Skeletal muscle satellite cell (primary cell): ENCODE measurements around the gene MT1A.
"Not testable (repeated sequence)": the region's sequence is repeated elsewhere in the genome, so short reads cannot be mapped to it uniquely, and the experiment has no call there.

Source experiments
- H3K27me3 ChIP-seq: 2 replicates; pipeline ENCODE4 v1.7.0; 2013; ENCODE audit warnings: low read length; ENCODE audit not compliant: control insufficient read depth, insufficient read depth
- H3K36me3 ChIP-seq: 2 replicates; pipeline ENCODE4 v1.7.0; 2013; ENCODE audit warnings: mild to moderate bottlenecking, control low read depth, low read length; ENCODE audit not compliant: insufficient read depth
- H3K4me1 ChIP-seq: 2 replicates; pipeline ENCODE4 v1.7.0; 2013; ENCODE audit warnings: low read length; ENCODE audit not compliant: control insufficient read depth, insufficient read depth
- H3K4me2 ChIP-seq: 2 replicates; pipeline ENCODE4 v1.7.0; 2013; ENCODE audit warnings: mild to moderate bottlenecking, low read length
- H3K4me3 ChIP-seq: 2 replicates; pipeline ENCODE4 v1.7.0; 2013; ENCODE audit warnings: low read length
- H3K9ac ChIP-seq: 2 replicates; pipeline ENCODE4 v1.7.0; 2013; ENCODE audit warnings: mild to moderate bottlenecking, low read depth, low read length, moderate library complexity
- H3K9me3 ChIP-seq: replicated peaks from 2 replicates; pipeline ENCODE4 v1.7.0; 2013; ENCODE audit warnings: mild to moderate bottlenecking, control low read depth, low read length

The MT1A gene

GRCh38 chr16:56665286-56666261, 27.1 kb downstream of the MT1A start:
- H3K4me2 ChIP-seq, H3K36me3 ChIP-seq, H3K9ac ChIP-seq, H3K4me1 ChIP-seq, H3K4me3 ChIP-seq, H3K9me3 ChIP-seq: not testable (repeated sequence)
- H3K27me3 ChIP-seq = peaks cover 88% of the 10 kb centered on the region

GRCh38 chr16:56667581-56668571, 29.4 kb downstream of the MT1A start, which contains the start of gene MT1G:
MT1G (minus strand) TSS chr16:56668065; CDS start chr16:56667993, 72 bp downstream.
- Histone ChIP-seq H3K4me2 (peak within 1 kb of the TSS; percentile 52), H3K27me3 (peaks cover 75% of the 10 kb centered on the region), H3K4me1 (peaks cover 3% of the 10 kb centered on the region), H3K9me3 (no peaks in the 10 kb centered on the region), H3K36me3 (no peaks in the 10 kb centered on the region), H3K9ac (no peak within 1 kb of the TSS), H3K4me3 (peak within 1 kb of the TSS; percentile 28)

- H3K4me1 ChIP-seq = peaks cover 3% of the 10 kb centered on the region
- no peaks in the 10 kb centered on the region for H3K36me3 ChIP-seq
- H3K9me3 ChIP-seq = no peaks in the 10 kb centered on the region
- no peak within 1 kb of the TSS for H3K9ac ChIP-seq
- no peak within 1 kb of the TSS for H3K4me2 ChIP-seq
- H3K4me3 ChIP-seq = no peak within 1 kb of the TSS
- peaks cover 62% of the 10 kb centered on the region for H3K27me3 ChIP-seq
Observed at GRCh38 chr16:56669005-56669839, 30.8 kb downstream of the MT1A start, which contains the start of gene MT1H. MT1H (plus strand) TSS chr16:56669814; CDS start chr16:56669885, 71 bp downstream.

GRCh38 chr16:56669840-56670619, 31.6 kb downstream of the MT1A start:
- H3K27me3 ChIP-seq = peaks cover 56% of the 10 kb centered on the region
- H3K4me3 ChIP-seq = no peak overlapping the region
- H3K9me3 ChIP-seq = no peaks in the 10 kb centered on the region
- H3K4me1 ChIP-seq = peaks cover 3% of the 10 kb centered on the region
- H3K9ac ChIP-seq = no peak overlapping the region
- H3K4me2 ChIP-seq = no peak overlapping the region
- no peaks in the 10 kb centered on the region for H3K36me3 ChIP-seq

GRCh38 chr16:56670620-56670934, 32.1 kb downstream of the MT1A start:
- Histone ChIP-seq H3K4me1 (peaks cover 3% of the 10 kb centered on the region), H3K9ac (no peak overlapping the region), H3K4me2 (no peak overlapping the region), H3K4me3 (no peak overlapping the region), H3K36me3 (no peaks in the 10 kb centered on the region), H3K27me3 (peaks cover 56% of the 10 kb centered on the region), H3K9me3 (no peaks in the 10 kb centered on the region)

GRCh38 chr16:56671691-56672090, 33.2 kb downstream of the MT1A start:
- H3K4me3 ChIP-seq, H3K9me3 ChIP-seq, H3K36me3 ChIP-seq, H3K4me2 ChIP-seq, H3K9ac ChIP-seq, H3K4me1 ChIP-seq: not testable (repeated sequence)
- H3K27me3 ChIP-seq = peaks cover 47% of the 10 kb centered on the region

- H3K27me3 ChIP-seq = peaks cover 42% of the 10 kb centered on the region
- not testable (repeated sequence) for H3K9ac ChIP-seq, H3K9me3 ChIP-seq, H3K36me3 ChIP-seq, H3K4me3 ChIP-seq, H3K4me1 ChIP-seq, H3K4me2 ChIP-seq
Observed at GRCh38 chr16:56672171-56672570, 33.7 kb downstream of the MT1A start.

GRCh38 chr16:56672761-56673536, 34.5 kb downstream of the MT1A start:
- Histone ChIP-seq H3K4me3 (no peak overlapping the region), H3K27me3 (peaks cover 35% of the 10 kb centered on the region), H3K36me3 (no peaks in the 10 kb centered on the region), H3K4me1 (peaks cover 1% of the 10 kb centered on the region), H3K9me3 (no peaks in the 10 kb centered on the region), H3K9ac (no peak overlapping the region), H3K4me2 (no peak overlapping the region)

- H3K4me2 ChIP-seq = no peak overlapping the region
- H3K4me1 ChIP-seq = no peaks in the 10 kb centered on the region
- H3K27me3 ChIP-seq = peaks cover 25% of the 10 kb centered on the region
- H3K4me3 ChIP-seq = no peak overlapping the region
- H3K9ac ChIP-seq = no peak overlapping the region
- no peaks in the 10 kb centered on the region for H3K36me3 ChIP-seq
- no peaks in the 10 kb centered on the region for H3K9me3 ChIP-seq
Observed at GRCh38 chr16:56673921-56674320, 35.5 kb downstream of the MT1A start.

- H3K36me3 ChIP-seq, H3K4me1 ChIP-seq, H3K4me2 ChIP-seq, H3K4me3 ChIP-seq, H3K9ac ChIP-seq, H3K9me3 ChIP-seq: not testable (repeated sequence)
- peaks cover 18% of the 10 kb centered on the region for H3K27me3 ChIP-seq
Observed at GRCh38 chr16:56674570-56674969, 36.1 kb downstream of the MT1A start.
